Spleen (tissue), 13 donors: Measurements from ENCODE around the gene SIRPA. TPM values are rescaled to one million over a fixed set of nuclear protein-coding genes. Genes with fewer than 3 reads are reported as not detected.

ENCODE experiments used
- DNase-seq: peaks from one replicate; pipeline ENCODE4 v3.0.0-alpha.2; 2020
- H3K27ac ChIP-seq, 8 donors: fragments of 200-600 bp; sonication (generic) in 7 of 8; 1 replicate in 4 of 8; 2 replicates in 4 of 8; pipeline versions ENCODE4 v1.5.0 to v1.8.0; 2016 to 2021; ENCODE audit warnings: inconsistent platforms in 4 of 8, mild to moderate bottlenecking in 4 of 8, moderate library complexity in 1 of 8
- H3K27me3 ChIP-seq, 7 donors: fragments of 200-600 bp; sonication (generic) in 6 of 7; replicated peaks in 1 of 7; 1 replicate in 4 of 7; 2 replicates in 3 of 7; pipeline versions ENCODE4 v1.5.0 to v1.8.0; 2016 to 2021; ENCODE audit warnings: inconsistent platforms in 3 of 7, mild to moderate bottlenecking in 1 of 7
- H3K36me3 ChIP-seq, 6 donors: fragments of 200-600 bp; sonication (generic) in 5 of 6; 1 replicate in 4 of 6; 2 replicates in 2 of 6; pipeline versions ENCODE4 v1.5.0 to v1.8.0; 2016 to 2021; ENCODE audit warnings: inconsistent platforms in 2 of 6
- H3K4me1 ChIP-seq, 6 donors: fragments of 200-600 bp; sonication (generic) in 5 of 6; 1 replicate in 3 of 6; 2 replicates in 3 of 6; pipeline versions ENCODE4 v1.5.0 to v1.8.0; 2016 to 2021; ENCODE audit warnings: inconsistent platforms in 3 of 6
- H3K4me3 ChIP-seq, 8 donors: fragments of 200-600 bp; sonication (generic) in 7 of 8; 1 replicate in 4 of 8; 2 replicates in 4 of 8; pipeline versions ENCODE4 v1.5.0 to v1.8.0; 2016 to 2021; ENCODE audit warnings: inconsistent platforms in 4 of 8, mild to moderate bottlenecking in 4 of 8, moderate library complexity in 2 of 8
- H3K9me3 ChIP-seq, 8 donors: fragments of 200-600 bp; sonication (generic) in 7 of 8; 1 replicate in 4 of 8; 2 replicates in 4 of 8; pipeline versions ENCODE4 v1.5.0 to v1.8.0; 2016 to 2021; ENCODE audit warnings: inconsistent platforms in 4 of 8
- CTCF ChIP-seq, 11 experiments: fragments of 200-600 bp in 7 of 11; fragments of 450-650 bp in 4 of 11; sonication (generic) in 4 of 11; IDR thresholded peaks in 8 of 11; conservative IDR thresholded peaks in 3 of 11; 1 replicate in 7 of 11; 2 replicates in 4 of 11; pipeline versions ENCODE4 v1.4.0 to v1.8.0; 2016 to 2021; ENCODE audit warnings: antibody characterized with exemption in 11 of 11, inconsistent platforms in 4 of 11, mild to moderate bottlenecking in 1 of 11
- POLR2A ChIP-seq, 3 donors: fragments of 450-650 bp; IDR thresholded peaks; one replicate each; pipeline ENCODE4 v1.5.1; 2017; ENCODE audit warnings: antibody characterized with exemption in 3 of 3, mild to moderate bottlenecking in 1 of 3
- POLR2AphosphoS5 ChIP-seq, 3 donors: sonication (generic); formaldehyde crosslinking; IDR thresholded peaks; one replicate each; pipeline ENCODE4 v1.5.1; 2017; ENCODE audit warnings: antibody characterized with exemption in 3 of 3
- WGBS, 5 donors: extraction: QIAGEN DNeasy Blood & Tissue Kit in 3 of 5; methylation state at CpG; one replicate each; pipeline versions ENCODE4 v1.1.5 to v1.1.7; 2013 to 2018; 5-methylcytosine and 5-hydroxymethylcytosine counted together
- intact Hi-C: fragments of 100-400 bp; cut with DNase I; formaldehyde crosslinking; loops from one replicate; pipeline ENCODE4 v1.15.0; 2023; ENCODE audit warnings: low total_unique reads
- long read RNA-seq, 2 donors: transcript quantifications; one replicate each; lab custom pipeline, GENCODE V29; 2026
- polyA plus RNA-seq, 3 donors: library from polyadenylated mRNA; stranded (reverse); fragments of 200-250 nt; gene quantifications; one replicate each; pipeline ENCODE4 v1.2.1, GENCODE V29; 2013
- total RNA-seq, 7 donors: library from RNA; depleted of rRNA in 3 of 7; stranded (reverse); fragments of >200 nt in 3 of 7; fragmentation: NEBNext Ultra II Directional in 4 of 7; extraction: Animal tissue kit (Norgen Biotek cat#: 25700) in 4 of 7; gene quantifications; one replicate each; pipeline versions ENCODE4 v1.1.0 to v1.2.1, GENCODE V29; 2016 to 2021
- donor health status: healthy with polysubstance abuse.
- donor health status: DM: no; HTN: no; CAD: no; lungs with moderate emphysema.
- donor health status: DM: no; HTN: no; CAD: no.
- donor health status: Bipolar disorder and iron deficiency.
- donor health status: healthy.
- donor health status: DM: no; HTN: no; CAD: no.
- donor health status: DM: yes; HTN: yes; CAD: no.

The SIRPA gene
- total RNA-seq (100 to 1,000 TPM in 1 of 7 donors, 10 to 100 TPM in 6; 28.9 to 104 (median 48.0) TPM), polyA plus RNA-seq (10 to 100 TPM in 2 of 3 donors, 1 to 10 TPM in 1; 9.8 to 15.9 (median 10.7) TPM)
- long read RNA-seq, donor 1, full-length matches to known transcripts, result 4 of 4 reads
- long read RNA-seq, donor 1, partial matches to known transcripts, result 0 of 4 reads
- long read RNA-seq, donor 1, other reads (novel, unspliced or antisense), result 0 of 4 reads
- long read RNA-seq, donor 2, full-length matches to known transcripts, result 3 of 3 reads
- long read RNA-seq, donor 2, partial matches to known transcripts, result 0 of 3 reads
- long read RNA-seq, donor 2, other reads (novel, unspliced or antisense), result 0 of 3 reads

DNA sequence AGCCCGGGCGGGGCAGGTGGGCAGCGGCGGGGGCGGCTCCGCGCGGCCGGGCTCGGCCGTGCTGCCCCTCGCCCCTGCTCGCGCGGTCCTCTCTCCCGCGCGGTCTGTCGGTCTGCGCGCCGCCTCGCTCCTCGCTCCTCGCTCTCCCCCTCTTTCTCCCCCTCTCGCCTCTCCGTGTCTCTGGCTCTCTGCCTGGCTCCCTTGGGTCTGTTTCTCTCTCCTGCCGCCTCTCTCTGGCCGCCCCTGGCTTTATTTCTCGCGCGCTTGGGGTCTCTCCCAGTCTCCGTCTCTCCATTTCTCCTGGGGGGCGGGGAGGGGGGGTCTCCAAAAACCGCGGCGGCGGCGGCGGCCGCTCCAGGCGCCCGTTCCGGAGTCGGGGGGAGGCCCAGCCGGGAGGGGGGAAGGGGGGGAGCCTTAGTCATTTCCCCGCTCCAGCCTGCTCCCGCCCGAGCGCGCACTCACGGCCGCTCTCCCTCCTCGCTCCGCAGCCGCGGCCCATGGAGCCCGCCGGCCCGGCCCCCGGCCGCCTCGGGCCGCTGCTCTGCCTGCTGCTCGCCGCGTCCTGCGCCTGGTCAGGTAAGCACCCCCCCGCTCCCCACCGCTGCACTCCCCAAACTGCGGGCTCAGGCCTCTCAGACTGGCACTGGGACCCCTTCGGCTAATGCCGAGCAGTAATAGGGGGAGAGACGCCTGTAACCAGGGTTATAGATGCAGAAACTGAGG is at the start of gene SIRPA:
TSS of gene SIRPA (plus strand) at position 457 of the 723 bp plus-strand sequence. CDS start at position 498, 41 bp downstream.
- H3K4me3 ChIP-seq, result peak within 1 kb of the TSS; percentile 41 to 80 (median 58)
- no peaks in the 10 kb centered on the region for H3K9me3 ChIP-seq
- H3K36me3 ChIP-seq, result peaks cover 0 to 11% (median 0%) of the 10 kb centered on the region in 6 donors
- WGBS, 5 donors, result 0 to 1% (median 0%) methylated on average over 35 to 74 of the region's 74 CpGs
- intact Hi-C loops, result no loop called here
- peak; percentile 87 for DNase-seq
- H3K27ac ChIP-seq, result peak within 1 kb of the TSS; percentile 13 to 98 (median 94)
- H3K27me3 ChIP-seq, result peaks cover 0 to 53% (median 4%) of the 10 kb centered on the region in 7 donors
- TF ChIP-seq POLR2A (IDR thresholded peaks at IDR 0.05) (no peak), POLR2AphosphoS5 (IDR thresholded peaks at IDR 0.05) (peak in 1 of 3 donors; percentile 7), CTCF (IDR thresholded peaks at IDR 0.05 in 8 of 11, conservative IDR thresholded peaks at IDR 0.05 in 3 of 11) (no peak)
- peaks cover 19 to 81% (median 60%) of the 10 kb centered on the region in 6 donors for H3K4me1 ChIP-seq

DNA sequence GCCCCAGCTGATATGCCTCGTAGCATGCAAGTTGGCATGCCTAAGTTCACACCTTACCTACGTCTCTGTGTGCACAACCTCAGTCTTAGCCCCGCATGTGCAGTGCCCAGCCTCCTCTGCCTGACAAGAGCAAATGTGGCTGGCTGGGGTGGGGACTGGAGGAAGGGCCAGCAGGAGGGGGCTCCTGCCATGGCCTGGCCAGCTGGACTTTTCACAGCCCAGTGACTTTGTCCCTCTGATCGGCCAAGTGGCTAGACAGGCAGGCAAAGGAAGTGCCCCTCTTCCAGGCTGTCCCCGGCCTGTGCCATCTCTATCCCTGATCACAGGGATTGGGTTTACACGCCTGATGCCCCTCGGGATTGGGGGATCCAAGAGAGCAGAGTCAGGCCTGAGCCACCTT is 49.5 kb upstream of the SIRPA start:
- peaks cover 0 to 13% (median 0%) of the 10 kb centered on the region in 7 donors for H3K27me3 ChIP-seq
- DNase-seq, result no peak
- peak overlapping the region in 1 of 8 donors; percentile 67 for H3K27ac ChIP-seq
- TF ChIP-seq CTCF (IDR thresholded peaks at IDR 0.05 in 8 of 11, conservative IDR thresholded peaks at IDR 0.05 in 3 of 11), result no peak
- TF ChIP-seq POLR2A (IDR thresholded peaks at IDR 0.05), result no peak
- TF ChIP-seq POLR2AphosphoS5 (IDR thresholded peaks at IDR 0.05), result no peak
- H3K4me3 ChIP-seq, result no peak overlapping the region
- H3K4me1 ChIP-seq, result peaks cover 9 to 87% (median 33%) of the 10 kb centered on the region in 6 donors
- 75 to 86% (median 79%) methylated on average over 6 to 7 of the region's 7 CpGs for WGBS, 5 donors
- intact Hi-C loops, result no loop called here
- peaks cover 0 to 14% (median 6%) of the 10 kb centered on the region in 8 donors for H3K9me3 ChIP-seq
- H3K36me3 ChIP-seq, result no peaks in the 10 kb centered on the region

DNA sequence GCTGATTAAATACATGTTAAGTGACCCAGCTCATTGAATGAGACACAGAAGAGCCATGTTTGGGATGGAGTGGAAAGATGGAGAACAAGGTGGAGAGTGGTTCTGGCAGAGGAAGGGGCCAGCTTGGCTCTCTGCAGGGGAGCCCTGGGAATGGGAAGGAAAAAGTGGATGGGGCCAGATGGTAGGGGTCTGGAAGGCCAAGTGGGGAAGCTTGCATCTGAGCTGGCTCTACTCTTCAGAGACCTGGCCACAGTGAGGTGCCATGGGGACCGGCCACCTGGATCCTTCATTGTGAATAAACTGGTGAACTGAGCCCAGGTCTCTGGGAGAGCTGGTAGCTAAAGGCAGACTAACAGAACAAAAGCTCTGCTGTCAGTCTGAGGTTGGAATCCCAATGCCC is 48.9 kb upstream of the SIRPA start:
- intact Hi-C loops, result no loop called here
- TF ChIP-seq CTCF (IDR thresholded peaks at IDR 0.05 in 8 of 11, conservative IDR thresholded peaks at IDR 0.05 in 3 of 11) (no peak), POLR2AphosphoS5 (IDR thresholded peaks at IDR 0.05) (no peak), POLR2A (IDR thresholded peaks at IDR 0.05) (no peak)
- 93 to 100% (median 100%) methylated on average over 1 of the region's 1 CpG for WGBS, 5 donors
- Histone ChIP-seq H3K27me3 (peaks cover 0 to 8% (median 0%) of the 10 kb centered on the region in 7 donors), H3K36me3 (no peaks in the 10 kb centered on the region), H3K4me3 (no peak overlapping the region), H3K27ac (peak overlapping the region in 1 of 8 donors; percentile 24), H3K4me1 (peaks cover 9 to 87% (median 38%) of the 10 kb centered on the region in 6 donors), H3K9me3 (peaks cover 0 to 14% (median 6%) of the 10 kb centered on the region in 8 donors)
- DNase-seq, result no peak

GRCh38 chr20:1846876-1847275 is 48.3 kb upstream of the SIRPA start:
- Histone ChIP-seq H3K9me3 (peaks cover 0 to 14% (median 6%) of the 10 kb centered on the region in 8 donors), H3K27ac (peak overlapping the region in 2 of 8 donors; percentile 2 to 24), H3K4me3 (no peak overlapping the region), H3K4me1 (peaks cover 9 to 87% (median 41%) of the 10 kb centered on the region in 6 donors), H3K27me3 (peaks cover 0 to 6% (median 0%) of the 10 kb centered on the region in 7 donors), H3K36me3 (no peaks in the 10 kb centered on the region)
- intact Hi-C loops, result no loop called here
- no peak for DNase-seq
- 0 to 45% (median 0%) methylated on average over 1 of the region's 1 CpG for WGBS, 5 donors
- TF ChIP-seq CTCF (IDR thresholded peaks at IDR 0.05 in 8 of 11, conservative IDR thresholded peaks at IDR 0.05 in 3 of 11) (no peak), POLR2AphosphoS5 (IDR thresholded peaks at IDR 0.05) (no peak), POLR2A (IDR thresholded peaks at IDR 0.05) (no peak)
